H9 (cell line): ENCODE data around the gene SLC22A31. TPM values are rescaled to one million over a fixed set of nuclear protein-coding genes. Genes with fewer than 3 reads are reported as not detected.

Source experiments
- DNase-seq: peaks from one replicate; pipeline ENCODE4 v3.0.0-alpha.2; 2017
- H2AFZ ChIP-seq: one replicate; pipeline ENCODE4 v1.6.1; 2013; ENCODE audit warnings: mild to moderate bottlenecking, low read length, control low read depth, moderate library complexity
- H2AK5ac ChIP-seq: 2 replicates; pipeline ENCODE4 v1.6.1; 2013; ENCODE audit warnings: low read length, control low read depth, mixed read lengths; ENCODE audit not compliant: insufficient read length
- H2BK120ac ChIP-seq: one replicate; pipeline ENCODE4 v1.6.1; 2013; ENCODE audit warnings: low read depth, mild to moderate bottlenecking, low read length, control low read depth, inconsistent platforms; ENCODE audit not compliant: poor library complexity, severe bottlenecking
- H2BK12ac ChIP-seq: 2 replicates; pipeline ENCODE4 v1.6.1; 2013; ENCODE audit warnings: low read length, control low read depth, mixed read lengths, low read depth; ENCODE audit not compliant: insufficient read length
- H2BK15ac ChIP-seq: 2 replicates; pipeline ENCODE4 v1.6.1; 2013; ENCODE audit warnings: low read depth, low read length, control low read depth
- H2BK20ac ChIP-seq: one replicate; pipeline ENCODE4 v1.6.1; 2013; ENCODE audit warnings: low read depth, mild to moderate bottlenecking, low read length, control low read depth, inconsistent platforms; ENCODE audit not compliant: poor library complexity, severe bottlenecking
- H2BK5ac ChIP-seq: 2 replicates; pipeline ENCODE4 v1.6.1; 2013; ENCODE audit warnings: low read length, control low read depth, mixed read lengths; ENCODE audit not compliant: insufficient read length
- H3K14ac ChIP-seq: 2 replicates; pipeline ENCODE4 v1.6.1; 2013; ENCODE audit warnings: low read length, control low read depth; ENCODE audit not compliant: insufficient read depth
- H3K18ac ChIP-seq: 2 replicates; pipeline ENCODE4 v1.6.1; 2013; ENCODE audit warnings: low read depth, mild to moderate bottlenecking, mixed read lengths, low read length, control low read depth; ENCODE audit not compliant: insufficient read length
- H3K23ac ChIP-seq: 2 replicates; pipeline ENCODE4 v1.6.1; 2013; ENCODE audit warnings: low read length, control low read depth, mixed read lengths, low read depth; ENCODE audit not compliant: insufficient read length
- H3K23me2 ChIP-seq: 2 replicates; pipeline ENCODE4 v1.6.1; 2013; ENCODE audit warnings: low read depth, mild to moderate bottlenecking, mixed read lengths, low read length, control low read depth; ENCODE audit not compliant: insufficient read length, poor library complexity, severe bottlenecking
- H3K27ac ChIP-seq: 2 replicates; pipeline ENCODE4 v1.5.1; 2013; ENCODE audit warnings: low read length, control low read depth, mixed read lengths, low read depth; ENCODE audit not compliant: insufficient read length
- H3K27me3 ChIP-seq: 2 replicates; pipeline ENCODE4 v1.6.1; 2013; ENCODE audit warnings: low read length, control low read depth, inconsistent platforms; ENCODE audit not compliant: insufficient read depth
- H3K4ac ChIP-seq: 2 replicates; pipeline ENCODE4 v1.6.1; 2013; ENCODE audit warnings: low read depth, mild to moderate bottlenecking, control low read depth, inconsistent platforms, low read length, moderate library complexity
- H3K4me1 ChIP-seq: 2 replicates; pipeline ENCODE4 v1.6.1; 2013; ENCODE audit warnings: low read length, control low read depth, inconsistent platforms; ENCODE audit not compliant: insufficient read depth
- H3K4me2 ChIP-seq: 2 replicates; pipeline ENCODE4 v1.6.1; 2013; ENCODE audit warnings: low read length, control low read depth, mixed read lengths; ENCODE audit not compliant: insufficient read length, insufficient read depth
- H3K56ac ChIP-seq: 2 replicates; pipeline ENCODE4 v1.6.1; 2013; ENCODE audit warnings: low read depth, mild to moderate bottlenecking, mixed read lengths, low read length, control low read depth; ENCODE audit not compliant: insufficient read length
- H3K79me1 ChIP-seq: 2 replicates; pipeline ENCODE4 v1.6.1; 2013; ENCODE audit warnings: low read depth, mild to moderate bottlenecking, moderate library complexity, low read length, control low read depth, inconsistent platforms; ENCODE audit not compliant: insufficient read depth, poor library complexity, severe bottlenecking
- H3K79me2 ChIP-seq: 2 replicates; pipeline ENCODE4 v1.6.1; 2013; ENCODE audit warnings: low read length, control low read depth, inconsistent platforms; ENCODE audit not compliant: insufficient read depth
- H3K9ac ChIP-seq: 2 replicates; pipeline ENCODE4 v1.6.1; 2013; ENCODE audit warnings: low read length, control low read depth, mixed read lengths; ENCODE audit not compliant: insufficient read length; ENCODE audit errors: extremely low read depth
- H3K9me3 ChIP-seq: one replicate; pipeline ENCODE4 v1.6.1; 2013; ENCODE audit warnings: low read depth, low read length, inconsistent platforms; ENCODE audit not compliant: control insufficient read depth
- H3T11ph ChIP-seq: one replicate; pipeline ENCODE4 v1.6.1; 2013; ENCODE audit warnings: mild to moderate bottlenecking, low read length, control low read depth, inconsistent platforms
- H4K20me1 ChIP-seq: one replicate; pipeline ENCODE4 v1.6.1; 2013; ENCODE audit not compliant: control insufficient read depth, insufficient read length, insufficient read depth
- H4K5ac ChIP-seq: 2 replicates; pipeline ENCODE4 v1.6.1; 2013; ENCODE audit warnings: low read depth, mild to moderate bottlenecking, mixed read lengths, low read length, control low read depth; ENCODE audit not compliant: insufficient read length
- H4K8ac ChIP-seq: replicated peaks from 2 replicates; pipeline ENCODE4 v1.6.1; 2013; ENCODE audit warnings: low read length, control low read depth, mixed read lengths, low read depth; ENCODE audit not compliant: insufficient read length
- H4K91ac ChIP-seq: 2 replicates; pipeline ENCODE4 v1.6.1; 2013; ENCODE audit warnings: low read depth, mild to moderate bottlenecking, moderate library complexity, mixed read lengths, low read length, control low read depth; ENCODE audit not compliant: insufficient read length
- H3K27ac Mint-ChIP-seq, 3 experiments: 2 replicates in 2 of 3; 3 replicates in 1 of 3; pipeline ENCODE4 v1.8.0; 2020 to 2021; ENCODE audit warnings: mixed read lengths in 3 of 3, mild to moderate bottlenecking in 1 of 3, moderate library complexity in 1 of 3
- H3K27me3 Mint-ChIP-seq: 2 replicates; pipeline ENCODE4 v1.8.0; 2021; ENCODE audit warnings: low read depth, mild to moderate bottlenecking, moderate library complexity, mixed read lengths
- H3K36me3 Mint-ChIP-seq, 3 experiments: 2 replicates in 2 of 3; 3 replicates in 1 of 3; pipeline ENCODE4 v1.8.0; 2020 to 2021; ENCODE audit warnings: low read depth in 3 of 3, mixed read lengths in 3 of 3; ENCODE audit not compliant: insufficient read depth in 1 of 3
- H3K4me1 Mint-ChIP-seq, 2 experiments: 2 replicates each; pipeline ENCODE4 v1.8.0; 2020; ENCODE audit warnings: mixed read lengths in 2 of 2
- H3K4me3 Mint-ChIP-seq, 2 experiments: 2 replicates in 1 of 2; 3 replicates in 1 of 2; pipeline ENCODE4 v1.8.0; 2020 to 2021; ENCODE audit warnings: mild to moderate bottlenecking in 2 of 2, mixed read lengths in 2 of 2, moderate library complexity in 1 of 2
- H3K9me3 Mint-ChIP-seq, 2 experiments: 2 replicates in 1 of 2; 3 replicates in 1 of 2; pipeline ENCODE4 v1.8.0; 2020; ENCODE audit warnings: mild to moderate bottlenecking in 2 of 2, mixed read lengths in 2 of 2, moderate library complexity in 1 of 2
- WGBS: extraction: QIAGEN DNeasy Blood & Tissue Kit; methylation state at CpG from one replicate; pipeline ENCODE4 v1.1.7; 2013; ENCODE audit warnings: missing lambda C conversion rate, low lambda C conversion rate, mixed read lengths; ENCODE audit not compliant: insufficient read length; ENCODE audit errors: extremely low coverage; 5-methylcytosine and 5-hydroxymethylcytosine counted together
- total RNA-seq: library from RNA; stranded (reverse); gene quantifications from 2 replicates; pipeline ENCODE4 v1.2.1, GENCODE V29; 2021
- TF ChIP-seq, protein P1 (sequence below): fragments of 200-600 bp; sonication (generic); conservative IDR thresholded peaks from 3 replicates; pipeline ENCODE4 v1.8.0; 2021; ENCODE audit warnings: antibody characterized with exemption, mild to moderate bottlenecking

SLC22A31 gene
- total RNA-seq, 1 experiment from 2014 or later: 7.7 TPM

DNA sequence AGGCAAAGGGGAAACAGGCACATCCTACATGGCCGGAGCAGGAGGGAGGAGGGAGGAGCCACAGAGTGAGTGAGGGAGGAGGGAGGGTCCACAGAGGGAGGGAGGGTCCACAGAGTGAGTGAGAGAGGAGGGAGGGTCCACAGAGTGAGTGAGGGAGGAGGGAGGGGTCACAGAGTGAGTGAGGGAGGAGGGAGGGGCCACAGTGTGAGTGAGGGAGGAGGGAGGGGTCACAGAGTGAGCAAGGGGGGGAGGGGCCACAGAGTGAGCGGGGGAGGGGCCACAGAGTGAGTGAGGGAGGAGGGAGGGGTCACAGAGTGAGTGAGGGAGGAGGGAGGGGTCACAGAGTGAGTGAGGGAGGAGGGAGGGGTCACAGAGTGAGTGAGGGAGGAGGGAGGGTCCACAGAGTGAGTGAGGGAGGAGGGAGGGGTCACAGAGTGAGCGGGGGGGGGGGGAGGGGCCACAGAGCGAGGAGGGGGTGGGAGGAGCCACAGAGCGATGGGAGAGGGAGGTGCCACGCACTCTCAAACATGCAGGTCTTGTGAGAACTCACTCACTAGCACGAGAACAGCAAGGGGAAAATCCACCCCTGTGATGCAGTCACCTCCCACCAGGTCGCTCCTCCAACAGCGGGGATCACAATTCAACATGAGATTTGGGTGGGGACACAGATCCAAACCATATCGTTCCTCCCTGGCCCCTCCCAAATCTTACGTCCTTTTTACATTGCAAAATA lies 53.1 kb downstream of the SLC22A31 start:
- TF ChIP-seq, protein P1, sequence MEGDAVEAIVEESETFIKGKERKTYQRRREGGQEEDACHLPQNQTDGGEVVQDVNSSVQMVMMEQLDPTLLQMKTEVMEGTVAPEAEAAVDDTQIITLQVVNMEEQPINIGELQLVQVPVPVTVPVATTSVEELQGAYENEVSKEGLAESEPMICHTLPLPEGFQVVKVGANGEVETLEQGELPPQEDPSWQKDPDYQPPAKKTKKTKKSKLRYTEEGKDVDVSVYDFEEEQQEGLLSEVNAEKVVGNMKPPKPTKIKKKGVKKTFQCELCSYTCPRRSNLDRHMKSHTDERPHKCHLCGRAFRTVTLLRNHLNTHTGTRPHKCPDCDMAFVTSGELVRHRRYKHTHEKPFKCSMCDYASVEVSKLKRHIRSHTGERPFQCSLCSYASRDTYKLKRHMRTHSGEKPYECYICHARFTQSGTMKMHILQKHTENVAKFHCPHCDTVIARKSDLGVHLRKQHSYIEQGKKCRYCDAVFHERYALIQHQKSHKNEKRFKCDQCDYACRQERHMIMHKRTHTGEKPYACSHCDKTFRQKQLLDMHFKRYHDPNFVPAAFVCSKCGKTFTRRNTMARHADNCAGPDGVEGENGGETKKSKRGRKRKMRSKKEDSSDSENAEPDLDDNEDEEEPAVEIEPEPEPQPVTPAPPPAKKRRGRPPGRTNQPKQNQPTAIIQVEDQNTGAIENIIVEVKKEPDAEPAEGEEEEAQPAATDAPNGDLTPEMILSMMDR: no peak
- H4K5ac ChIP-seq: no peak overlapping the region
- H2BK20ac ChIP-seq: no peak overlapping the region
- H3K36me3 Mint-ChIP-seq: peaks cover 29 to 59% (median 54%) of the 10 kb centered on the region in 3 experiments
- WGBS: no CpG with 5 or more reads among the region's 11 CpGs
- no peaks in the 10 kb centered on the region for H3K23me2 ChIP-seq
- no peaks in the 10 kb centered on the region for H3K4me1 Mint-ChIP-seq
- H3K14ac ChIP-seq: no peak overlapping the region
- no peak overlapping the region for H3K4ac ChIP-seq
- H4K20me1 ChIP-seq: no peaks in the 10 kb centered on the region
- no peaks in the 10 kb centered on the region for H3K4me1 ChIP-seq
- H3K27ac Mint-ChIP-seq: no peak overlapping the region
- peaks cover 12 to 24% of the 10 kb centered on the region in 2 experiments; a peak in 4 of 5 replicates for H3K9me3 Mint-ChIP-seq
- no peak overlapping the region for H2AK5ac ChIP-seq
- peak; percentile 72 for DNase-seq
- H3K79me2 ChIP-seq: no peaks in the 10 kb centered on the region
- no peak overlapping the region for H3K4me3 Mint-ChIP-seq
- no peaks in the 10 kb centered on the region for H3K79me1 ChIP-seq
- H3K27me3 Mint-ChIP-seq: no peaks in the 10 kb centered on the region; the same call in 1 of the 2 replicates
- no peak overlapping the region for H3K27ac ChIP-seq
- H3K23ac ChIP-seq: no peak overlapping the region
- H2AFZ ChIP-seq: no peak overlapping the region
- no peak overlapping the region for H3K4me2 ChIP-seq
- no peak overlapping the region for H3K18ac ChIP-seq
- no peak overlapping the region for H2BK5ac ChIP-seq
- no peak overlapping the region for H3T11ph ChIP-seq
- H2BK12ac ChIP-seq: no peak overlapping the region
- no peak overlapping the region for H2BK15ac ChIP-seq
- peaks cover 14% of the 10 kb centered on the region for H3K9me3 ChIP-seq
- no peak overlapping the region for H2BK120ac ChIP-seq
- H4K91ac ChIP-seq: no peak overlapping the region
- no peak overlapping the region for H4K8ac ChIP-seq
- no peak overlapping the region for H3K9ac ChIP-seq
- H3K27me3 ChIP-seq: no peaks in the 10 kb centered on the region
- H3K56ac ChIP-seq: no peak overlapping the region
